Uterus (tissue), 4 donors: ENCODE data around the gene NT5DC2. TPM values are rescaled to one million over a fixed set of nuclear protein-coding genes. Genes with fewer than 3 reads are reported as not detected.
A peak's percentile ranks its signal among the peaks of the same experiment; 100 is the strongest.

Experiments
- DNase-seq, 2 donors: peaks; one replicate each; pipeline ENCODE4 v3.0.0-alpha.2; 2019 to 2020
- H3K27ac ChIP-seq, 2 donors: fragments of 200-600 bp; sonication (generic); 1 replicate in 1 of 2; 2 replicates in 1 of 2; pipeline ENCODE4 v1.5.1; 2016 to 2018
- H3K27me3 ChIP-seq, 2 donors: fragments of 200-600 bp; sonication (generic); one replicate each; pipeline ENCODE4 v1.5.1; 2018 to 2019; ENCODE audit warnings: control low read depth in 1 of 2
- H3K36me3 ChIP-seq, 2 donors: fragments of 200-600 bp; sonication (generic); one replicate each; pipeline ENCODE4 v1.5.1; 2019; ENCODE audit warnings: control low read depth in 1 of 2
- H3K4me1 ChIP-seq, 2 donors: fragments of 200-600 bp; sonication (generic); one replicate each; pipeline ENCODE4 v1.5.1; 2018 to 2019; ENCODE audit warnings: control low read depth in 1 of 2
- H3K4me3 ChIP-seq, 2 donors: fragments of 200-600 bp; sonication (generic); 1 replicate in 1 of 2; 2 replicates in 1 of 2; pipeline ENCODE4 v1.5.1; 2018 to 2019; ENCODE audit warnings: mild to moderate bottlenecking in 1 of 2
- H3K9me3 ChIP-seq, 2 donors: fragments of 200-600 bp; sonication (generic); one replicate each; pipeline ENCODE4 v1.5.1; 2019; ENCODE audit warnings: control low read depth in 1 of 2
- CTCF ChIP-seq, 4 experiments: fragments of 200-600 bp in 2 of 4; fragments of 450-650 bp in 2 of 4; sonication (generic) in 2 of 4; IDR thresholded peaks; one replicate each; pipeline ENCODE4 v1.5.1; 2016 to 2019; ENCODE audit warnings: antibody characterized with exemption in 4 of 4, mild to moderate bottlenecking in 2 of 4, moderate library complexity in 1 of 4
- POLR2A ChIP-seq, 2 donors: fragments of 450-650 bp; IDR thresholded peaks; one replicate each; pipeline ENCODE4 v1.6.1; 2016; ENCODE audit warnings: antibody characterized with exemption in 2 of 2, mild to moderate bottlenecking in 1 of 2, moderate library complexity in 1 of 2
- intact Hi-C: fragments of 100-400 bp; cut with DNase I; formaldehyde crosslinking; loops from one replicate; pipeline ENCODE4 v1.15.1; 2023; ENCODE audit warnings: low total_unique reads
- total RNA-seq, 4 donors: library from RNA; depleted of rRNA in 3 of 4; stranded (reverse); fragments of >200 nt in 3 of 4; gene quantifications; one replicate each; pipeline versions ENCODE4 v1.1.0 to v1.2.4, GENCODE V29; 2014 to 2023
- donor health status: DM: yes; HTN: yes; CAD: no.

Gene NT5DC2
- total RNA-seq, result 10 to 100 TPM in 3 of 4 donors, 1 to 10 TPM in 1; 9.2 to 67.6 (median 29.3) TPM

DNA sequence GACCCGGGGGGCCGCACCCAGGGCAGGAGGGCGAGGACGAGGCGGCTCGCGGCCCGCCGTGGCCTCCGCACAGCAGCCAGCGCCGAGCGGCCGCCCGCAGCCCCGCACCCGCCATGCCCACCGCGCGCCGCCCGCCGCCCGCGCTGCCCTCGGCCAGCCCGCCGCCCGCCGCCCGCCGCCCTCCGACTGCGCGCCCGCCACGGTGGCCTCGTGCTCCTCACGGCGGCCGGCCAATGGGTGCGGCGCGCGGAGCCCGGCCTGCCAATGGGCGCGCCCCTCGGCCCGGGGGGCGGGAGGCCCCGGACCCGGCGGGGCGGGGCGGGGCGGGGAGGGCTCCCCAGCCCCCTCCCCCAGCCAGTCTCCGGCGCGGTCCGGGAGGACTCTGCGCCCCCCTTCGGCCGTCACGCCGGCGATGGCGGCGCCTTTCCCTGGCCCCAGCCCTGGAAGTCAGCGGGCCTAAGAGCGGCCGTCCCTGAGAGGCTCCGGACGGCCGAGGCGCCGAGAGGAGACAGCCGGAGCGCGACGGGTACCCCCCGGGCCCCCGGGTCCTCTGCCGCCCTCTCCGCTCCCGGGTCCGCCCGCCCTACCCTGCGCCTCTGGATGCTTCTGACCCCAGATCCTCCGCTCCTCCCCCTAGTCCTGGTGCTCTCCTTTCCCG, at the start of gene NT5DC2:
TSS of gene NT5DC2 (minus strand) at position 235 of the 658 bp plus-strand sequence. CDS start at position 115, 120 bp downstream.
- Histone ChIP-seq H3K9me3 (no peaks in the 10 kb centered on the region), H3K4me3 (peak within 1 kb of the TSS; percentile 53 to 61), H3K27me3 (no peaks in the 10 kb centered on the region), H3K27ac (peak within 1 kb of the TSS; percentile 80 to 93), H3K36me3 (no peaks in the 10 kb centered on the region), H3K4me1 (peaks cover 0 to 10% of the 10 kb centered on the region in 2 donors)
- intact Hi-C loops, result no loop called here
- peak; percentile 64 to 76 for DNase-seq
- TF ChIP-seq POLR2A (IDR thresholded peaks at IDR 0.05) (peak; percentile 11 to 22), CTCF (IDR thresholded peaks at IDR 0.05) (peak in 3 of 4 experiments; percentile 11 to 20 (median 16))

GRCh38 chr3:52574056-52574965, 40.7 kb upstream of the NT5DC2 start:
- no peak for TF ChIP-seq POLR2A (IDR thresholded peaks at IDR 0.05)
- no peak for TF ChIP-seq CTCF (IDR thresholded peaks at IDR 0.05)
- Histone ChIP-seq H3K9me3 (no peaks in the 10 kb centered on the region), H3K4me3 (no peak overlapping the region), H3K27me3 (no peaks in the 10 kb centered on the region), H3K36me3 (no peaks in the 10 kb centered on the region), H3K27ac (no peak overlapping the region), H3K4me1 (no peaks in the 10 kb centered on the region)
- DNase-seq, result no peak
- intact Hi-C loops, result no loop called here

GRCh38 chr3:52572221-52572620, 38.6 kb upstream of the NT5DC2 start:
- Histone ChIP-seq H3K4me3 (no peak overlapping the region), H3K27me3 (no peaks in the 10 kb centered on the region), H3K4me1 (no peaks in the 10 kb centered on the region), H3K27ac (no peak overlapping the region), H3K36me3 (no peaks in the 10 kb centered on the region), H3K9me3 (no peaks in the 10 kb centered on the region)
- intact Hi-C loops, result no loop called here
- TF ChIP-seq POLR2A (IDR thresholded peaks at IDR 0.05) (no peak), CTCF (IDR thresholded peaks at IDR 0.05) (no peak)
- DNase-seq, result no peak

DNA sequence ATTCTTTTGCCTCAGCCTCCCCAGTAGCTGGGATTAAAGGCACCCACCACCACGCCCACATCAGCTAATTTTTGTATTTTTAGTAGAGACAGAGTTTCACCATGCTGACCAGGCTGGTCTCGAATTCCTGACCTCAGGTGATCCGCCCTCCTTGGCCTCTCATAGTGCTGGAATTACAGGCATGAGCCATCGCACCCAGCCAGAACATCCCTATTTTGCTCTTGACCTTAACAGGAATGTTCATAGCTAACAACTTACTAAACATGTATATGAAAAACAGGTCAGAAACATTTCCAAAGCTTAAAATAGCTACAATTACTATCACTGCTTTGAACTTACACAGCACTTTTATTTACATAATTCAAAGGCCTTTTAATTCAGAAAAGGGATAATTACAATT, 36.4 kb upstream of the NT5DC2 start:
- intact Hi-C loops, result no loop called here
- Histone ChIP-seq H3K27me3 (no peaks in the 10 kb centered on the region), H3K4me1 (no peaks in the 10 kb centered on the region), H3K36me3 (no peaks in the 10 kb centered on the region), H3K27ac (no peak overlapping the region), H3K4me3 (no peak overlapping the region), H3K9me3 (no peaks in the 10 kb centered on the region)
- TF ChIP-seq CTCF (IDR thresholded peaks at IDR 0.05) (no peak), POLR2A (IDR thresholded peaks at IDR 0.05) (no peak)
- no peak for DNase-seq

DNA sequence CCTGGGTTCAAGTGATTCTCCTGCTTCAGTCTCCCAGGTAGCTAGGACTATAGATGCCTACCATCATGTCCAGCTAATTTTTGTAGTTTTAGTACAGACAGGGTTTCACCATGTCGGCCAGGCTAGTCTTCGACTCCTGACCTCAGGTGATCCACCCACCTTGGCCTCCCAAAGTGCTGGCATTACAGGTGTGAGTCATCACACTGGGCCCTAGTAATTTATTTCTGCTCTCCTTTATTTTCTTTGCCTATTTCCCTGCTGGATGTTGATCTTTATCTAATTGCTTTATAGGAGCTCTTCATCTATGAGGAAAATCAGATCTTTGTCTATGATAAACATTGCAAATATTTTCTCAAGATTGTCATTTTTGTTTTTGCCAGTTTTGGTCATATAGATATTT, 34.4 kb upstream of the NT5DC2 start:
- no peak overlapping the region for H3K27ac ChIP-seq
- H3K4me1 ChIP-seq, result no peaks in the 10 kb centered on the region
- H3K4me3 ChIP-seq, result no peak overlapping the region
- H3K27me3 ChIP-seq, result no peaks in the 10 kb centered on the region
- DNase-seq, result no peak
- no peaks in the 10 kb centered on the region for H3K36me3 ChIP-seq
- H3K9me3 ChIP-seq, result no peaks in the 10 kb centered on the region
- intact Hi-C loops, result no loop called here
- no peak for TF ChIP-seq POLR2A (IDR thresholded peaks at IDR 0.05)
- TF ChIP-seq CTCF (IDR thresholded peaks at IDR 0.05), result no peak
